Kidney (tissue), 14 donors: ENCODE data around the gene ADGRD1. TPM values are rescaled to one million over a fixed set of nuclear protein-coding genes. Genes with fewer than 3 reads are reported as not detected.
A peak's percentile ranks its signal among the peaks of the same experiment; 100 is the strongest.

Source experiments
- DNase-seq, 5 donors: peaks; one replicate each; pipeline ENCODE4 v3.0.0-alpha.2; 2013 to 2020
- FAIRE-seq: peaks from 2 replicates; lab custom pipeline; 2012; peaks lifted over from hg19 to GRCh38; lab: Jason Lieb, UNC
- H3K27ac ChIP-seq, 2 donors: one replicate each; pipeline ENCODE4 v1.7.0; 2013; ENCODE audit warnings: low read depth in 2 of 2, low read length in 2 of 2, inconsistent platforms in 1 of 2
- H3K27me3 ChIP-seq: one replicate; pipeline ENCODE4 v1.7.1; 2013; ENCODE audit warnings: low read length, inconsistent platforms; ENCODE audit not compliant: control insufficient read depth, insufficient read depth
- H3K36me3 ChIP-seq, 3 donors: one replicate each; pipeline versions ENCODE4 v1.7.0 to v1.7.1; 2013; ENCODE audit warnings: low read length in 3 of 3, control low read depth in 1 of 3, inconsistent platforms in 1 of 3; ENCODE audit not compliant: insufficient read depth in 3 of 3, control insufficient read depth in 2 of 3
- H3K4me1 ChIP-seq, 3 donors: one replicate each; pipeline versions ENCODE4 v1.7.0 to v1.7.1; 2013; ENCODE audit warnings: low read length in 3 of 3, inconsistent platforms in 1 of 3, low read depth in 1 of 3; ENCODE audit not compliant: control insufficient read depth in 2 of 3, insufficient read depth in 2 of 3
- H3K4me3 ChIP-seq, 3 donors: one replicate each; pipeline versions ENCODE4 v1.7.0 to v1.8.1; 2013; ENCODE audit warnings: low read length in 3 of 3, control low read depth in 1 of 3, inconsistent platforms in 1 of 3
- H3K9ac ChIP-seq, 3 donors: one replicate each; pipeline versions ENCODE4 v1.7.0 to v1.7.1; 2013; ENCODE audit warnings: low read length in 3 of 3, control low read depth in 1 of 3, inconsistent platforms in 1 of 3
- H3K9me3 ChIP-seq, 3 donors: one replicate each; pipeline versions ENCODE4 v1.7.0 to v1.7.1; 2013; ENCODE audit warnings: low read length in 3 of 3, control low read depth in 1 of 3, inconsistent platforms in 1 of 3; ENCODE audit not compliant: control insufficient read depth in 2 of 3, insufficient read depth in 1 of 3
- intact Hi-C: fragments of 100-400 bp; cut with DNase I; formaldehyde crosslinking; loops from one replicate; pipeline ENCODE4 v1.11.1; 2022
- polyA plus RNA-seq: library from polyadenylated mRNA; stranded (reverse); fragments of 350-450 nt; fragmentation: Illumina TruSeq; extraction: RNeasy Lipid Tissue Mini Kit (QIAGEN cat#74804); gene quantifications from one replicate; pipeline ENCODE4 v1.2.3, GENCODE V29; 2014; ENCODE audit warnings: low read depth, low replicate concordance; ENCODE audit not compliant: insufficient read depth
- total RNA-seq: library from RNA; stranded (reverse); fragmentation: NEBNext Ultra II Directional; extraction: Animal tissue kit (Norgen Biotek cat#: 25700); gene quantifications from one replicate; pipeline ENCODE4 v1.2.1, GENCODE V29; 2021
- TF ChIP-seq, protein P1 (sequence below): IDR thresholded peaks from 3 replicates; pipeline ENCODE4 v1.5.1; 2012; ENCODE audit warnings: mild to moderate bottlenecking, moderate library complexity, borderline replicate concordance; ENCODE audit not compliant: insufficient read depth; ENCODE audit errors: extremely low read depth
- donor health status: control.
- donor health status: control.
- donor health status: control.
- donor health status: control.
- donor health status: control.
- donor health status: DM: yes; HTN: yes; CAD: no.
- donor health status: Normal renal cell carcinoma (clear cell type).

Gene ADGRD1
- total and polyA plus RNA-seq, 2 donors from 2014 or later: 1.7 to 6.7 TPM

DNA sequence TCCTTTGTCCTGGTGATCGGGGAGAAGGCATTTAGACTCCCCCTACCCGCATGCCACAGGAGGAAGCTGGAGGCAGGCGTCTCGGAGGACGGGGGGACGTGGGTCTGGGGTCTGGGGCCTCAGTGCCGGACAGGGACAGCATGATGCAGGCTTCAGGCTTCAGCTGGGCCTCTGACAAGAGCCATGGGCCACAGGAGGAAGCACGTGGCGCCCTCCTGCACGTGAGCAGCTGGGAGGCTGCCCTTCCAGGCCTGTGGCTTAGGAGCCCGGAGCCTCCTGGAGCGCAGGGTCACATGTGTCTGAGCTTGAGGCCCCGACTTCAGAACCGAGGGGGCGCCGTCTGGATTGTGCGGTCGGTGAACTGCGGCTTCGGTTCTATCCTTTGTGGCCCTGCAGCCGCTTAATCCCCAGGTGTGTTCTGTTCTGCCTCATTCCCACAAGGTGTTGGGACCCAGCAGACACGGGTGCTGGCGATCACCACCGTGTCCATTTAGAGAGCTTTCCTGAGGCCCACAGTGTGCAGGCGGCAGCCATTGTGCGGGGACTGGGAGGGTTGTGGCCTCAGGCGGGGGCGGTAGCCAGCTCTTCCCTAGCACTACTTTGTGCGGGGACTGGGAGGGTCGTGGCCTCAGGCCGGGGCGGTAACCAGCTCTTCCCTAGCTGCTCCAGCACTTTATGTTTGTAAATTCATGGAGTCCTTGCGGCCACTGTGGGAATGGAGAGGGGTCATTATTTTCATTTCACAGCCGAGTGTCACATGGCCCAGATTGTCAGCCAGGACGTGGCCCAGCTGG is 150.2 kb downstream of the ADGRD1 start:
- Histone ChIP-seq H3K36me3 (no peaks in the 10 kb centered on the region), H3K4me1 (no peaks in the 10 kb centered on the region), H3K4me3 (no peak overlapping the region), H3K27ac (no peak overlapping the region), H3K9me3 (no peaks in the 10 kb centered on the region), H3K9ac (no peak overlapping the region), H3K27me3 (no peaks in the 10 kb centered on the region)
- intact Hi-C loops: no loop called here
- no peak for FAIRE-seq
- peak; percentile 47 to 85 (median 61) for DNase-seq
- TF ChIP-seq, protein P1, sequence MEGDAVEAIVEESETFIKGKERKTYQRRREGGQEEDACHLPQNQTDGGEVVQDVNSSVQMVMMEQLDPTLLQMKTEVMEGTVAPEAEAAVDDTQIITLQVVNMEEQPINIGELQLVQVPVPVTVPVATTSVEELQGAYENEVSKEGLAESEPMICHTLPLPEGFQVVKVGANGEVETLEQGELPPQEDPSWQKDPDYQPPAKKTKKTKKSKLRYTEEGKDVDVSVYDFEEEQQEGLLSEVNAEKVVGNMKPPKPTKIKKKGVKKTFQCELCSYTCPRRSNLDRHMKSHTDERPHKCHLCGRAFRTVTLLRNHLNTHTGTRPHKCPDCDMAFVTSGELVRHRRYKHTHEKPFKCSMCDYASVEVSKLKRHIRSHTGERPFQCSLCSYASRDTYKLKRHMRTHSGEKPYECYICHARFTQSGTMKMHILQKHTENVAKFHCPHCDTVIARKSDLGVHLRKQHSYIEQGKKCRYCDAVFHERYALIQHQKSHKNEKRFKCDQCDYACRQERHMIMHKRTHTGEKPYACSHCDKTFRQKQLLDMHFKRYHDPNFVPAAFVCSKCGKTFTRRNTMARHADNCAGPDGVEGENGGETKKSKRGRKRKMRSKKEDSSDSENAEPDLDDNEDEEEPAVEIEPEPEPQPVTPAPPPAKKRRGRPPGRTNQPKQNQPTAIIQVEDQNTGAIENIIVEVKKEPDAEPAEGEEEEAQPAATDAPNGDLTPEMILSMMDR: no peak

DNA sequence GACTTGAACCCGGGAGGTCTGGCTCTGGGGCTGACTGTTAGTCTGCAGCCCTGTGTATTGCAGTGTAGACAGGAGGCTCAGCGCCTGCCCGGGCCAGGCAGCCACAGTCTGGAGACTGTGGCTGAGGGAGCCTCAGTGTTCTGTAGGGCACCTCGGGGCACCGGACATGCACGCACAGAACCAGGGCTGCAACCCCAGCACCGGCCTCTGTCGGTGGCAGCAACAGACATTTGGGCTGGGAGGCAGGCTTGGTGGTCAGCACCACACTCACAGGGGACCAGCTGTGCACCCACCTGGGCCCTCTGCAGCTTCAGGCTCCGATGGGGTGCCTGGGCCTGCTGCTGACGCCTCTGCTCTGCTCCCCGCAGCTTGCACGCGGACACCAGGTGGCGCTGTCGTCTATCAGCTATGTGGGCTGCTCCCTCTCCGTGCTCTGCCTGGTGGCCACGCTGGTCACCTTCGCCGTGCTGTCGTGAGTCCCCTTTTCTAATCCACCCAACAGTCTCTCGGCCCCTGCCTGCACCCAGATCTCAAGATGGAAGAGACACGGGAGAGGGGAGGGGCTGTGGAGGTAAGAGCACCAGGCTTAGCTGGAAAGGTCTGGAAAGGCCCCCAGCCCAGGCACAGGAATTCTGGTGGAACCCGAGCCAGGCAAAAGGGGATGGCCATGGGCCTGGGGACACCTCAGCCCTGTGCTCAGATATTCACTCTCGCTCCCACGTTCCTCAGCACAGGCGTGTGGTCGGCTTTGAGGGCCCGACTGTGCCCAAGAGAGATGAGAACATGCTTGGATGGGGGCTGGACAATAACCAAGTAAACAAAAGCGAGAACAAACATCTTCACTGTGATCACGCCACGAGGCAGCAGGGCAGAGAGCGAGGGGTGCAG is 151.0 kb downstream of the ADGRD1 start:
- H3K4me1 ChIP-seq: no peaks in the 10 kb centered on the region
- no peak overlapping the region for H3K27ac ChIP-seq
- FAIRE-seq (no peak), DNase-seq (peak; percentile 86 to 95 (median 91))
- H3K9me3 ChIP-seq: no peaks in the 10 kb centered on the region
- TF ChIP-seq, protein P1: peak; percentile 93
- no peaks in the 10 kb centered on the region for H3K27me3 ChIP-seq
- intact Hi-C loops: no loop called here
- H3K4me3 ChIP-seq: no peak overlapping the region
- no peaks in the 10 kb centered on the region for H3K36me3 ChIP-seq
- no peak overlapping the region for H3K9ac ChIP-seq

DNA sequence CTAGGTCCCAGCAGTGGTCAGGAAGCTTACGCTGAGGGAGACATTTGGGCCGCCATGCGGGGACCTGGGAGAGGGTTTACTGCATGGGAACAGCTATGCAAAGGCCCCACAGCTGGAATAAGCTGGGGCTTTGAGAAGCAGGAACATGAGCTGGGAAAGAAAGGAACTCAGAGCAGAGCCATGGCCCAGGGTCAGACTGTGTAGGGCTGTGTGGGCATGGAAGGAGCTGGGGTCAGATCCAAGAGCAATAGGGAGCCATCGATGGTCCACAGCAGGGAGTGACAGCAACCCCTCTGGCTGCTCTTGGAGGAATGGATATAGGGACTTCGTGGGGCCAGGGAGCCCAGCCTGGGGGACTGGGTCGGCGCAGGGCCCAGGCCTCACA is 151.6 kb downstream of the ADGRD1 start:
- DNase-seq: no peak
- H3K9me3 ChIP-seq: no peaks in the 10 kb centered on the region
- FAIRE-seq: no peak
- H3K27ac ChIP-seq: no peak overlapping the region
- H3K4me3 ChIP-seq: no peak overlapping the region
- no peaks in the 10 kb centered on the region for H3K36me3 ChIP-seq
- no peaks in the 10 kb centered on the region for H3K4me1 ChIP-seq
- H3K9ac ChIP-seq: no peak overlapping the region
- intact Hi-C loops: no loop called here
- TF ChIP-seq, protein P1: no peak
- no peaks in the 10 kb centered on the region for H3K27me3 ChIP-seq
